Suppressor macrophage treated with lipopolysaccharide for 1 hour (primary cell): ENCODE measurements around the gene KCTD19.

Experiments
- DNase-seq, 3 donors: peaks; one replicate each; pipeline ENCODE4 v3.0.0-alpha.2; 2020 to 2022

KCTD19 gene

DNA sequence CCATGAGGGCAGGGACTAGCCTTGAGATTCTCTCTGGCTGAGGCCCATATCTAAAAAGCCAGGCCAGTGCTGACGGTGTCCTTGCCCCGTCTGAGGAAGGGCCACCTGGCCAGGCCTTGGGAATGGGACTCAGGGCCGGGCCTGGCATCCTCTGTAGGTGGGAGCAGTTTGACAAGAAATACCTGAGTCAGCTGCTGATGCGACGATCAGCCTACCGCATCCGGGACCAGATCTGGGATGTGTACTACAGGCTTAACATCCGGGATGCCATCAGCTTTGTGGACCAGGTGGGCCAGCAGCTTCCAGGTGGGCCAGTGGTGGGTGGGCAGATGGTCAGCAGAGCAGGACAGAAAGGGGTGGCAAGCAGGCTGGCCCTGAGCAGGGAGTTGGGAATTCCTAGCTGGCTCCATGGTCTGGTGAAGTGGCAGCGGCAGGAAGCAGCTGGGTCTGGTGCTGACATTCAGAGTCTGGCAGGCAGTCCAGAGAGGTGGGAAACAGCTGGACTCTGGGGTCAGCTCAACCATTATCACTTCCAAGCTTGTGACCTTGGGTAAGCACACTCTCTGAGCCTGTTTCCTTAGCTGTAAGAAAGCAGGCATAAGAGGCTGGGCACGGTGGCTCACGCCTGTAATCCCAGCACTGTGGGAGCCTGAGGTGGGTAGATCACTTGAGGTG is 68.2 kb downstream of the KCTD19 start:
- no peak for DNase-seq

DNA sequence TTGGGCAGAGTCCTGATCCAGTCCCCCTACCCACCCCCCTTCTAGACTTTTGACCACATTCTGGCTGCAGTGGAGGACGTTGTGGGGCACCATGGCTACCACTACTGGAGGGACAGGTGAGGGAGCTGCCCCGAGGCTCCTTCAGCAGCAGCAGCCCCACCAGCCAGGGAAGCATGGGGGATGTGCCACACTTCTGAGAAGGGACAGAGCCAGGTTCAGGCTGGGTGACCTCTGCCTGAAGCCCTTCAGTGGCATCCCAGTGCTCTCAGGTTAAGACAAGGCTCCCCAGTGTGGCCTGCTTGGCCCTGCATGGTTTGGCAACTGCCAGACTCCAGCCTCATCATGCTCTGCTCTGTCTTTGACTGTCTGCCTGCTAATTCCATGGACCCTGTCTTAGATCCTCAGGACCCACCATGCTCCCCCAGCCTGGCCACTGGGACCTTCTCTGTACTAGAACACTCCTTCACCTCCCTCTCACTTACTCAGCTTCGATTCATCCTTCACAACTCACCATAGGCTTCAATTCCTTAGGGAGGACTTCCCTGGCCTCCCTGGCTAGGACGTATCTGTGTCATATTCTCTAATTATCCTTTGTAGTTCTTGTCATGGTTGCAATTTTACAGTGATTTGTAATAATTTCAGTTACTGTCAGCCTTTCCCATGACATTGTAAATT is 68.9 kb downstream of the KCTD19 start:
- no peak for DNase-seq

DNA sequence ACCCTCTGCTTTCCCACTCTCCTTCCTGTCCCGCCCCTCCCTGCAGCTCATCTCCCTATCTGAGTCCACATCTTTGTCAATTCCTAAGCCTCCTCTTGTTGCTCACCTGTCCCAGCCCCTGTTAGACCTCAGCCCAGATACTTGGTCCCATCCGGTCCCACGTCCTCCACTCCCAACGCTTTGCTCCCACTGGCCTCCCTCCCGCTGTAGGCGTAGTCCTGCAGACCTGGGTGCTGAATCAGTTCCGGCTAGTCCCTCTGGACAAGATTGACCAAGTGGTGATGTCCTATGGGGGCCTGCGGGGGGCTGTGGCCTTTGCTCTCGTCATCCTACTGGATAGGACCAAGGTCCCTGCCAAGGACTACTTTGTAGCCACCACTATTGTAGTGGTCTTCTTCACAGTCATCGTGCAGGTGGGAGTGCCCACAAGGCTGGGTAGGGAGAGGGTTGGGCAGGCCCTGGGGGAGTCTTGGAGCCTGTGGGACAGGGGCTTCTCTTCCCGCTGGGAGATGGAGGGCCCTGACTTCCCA is 69.8 kb downstream of the KCTD19 start:
- DNase-seq, result no peak

DNA sequence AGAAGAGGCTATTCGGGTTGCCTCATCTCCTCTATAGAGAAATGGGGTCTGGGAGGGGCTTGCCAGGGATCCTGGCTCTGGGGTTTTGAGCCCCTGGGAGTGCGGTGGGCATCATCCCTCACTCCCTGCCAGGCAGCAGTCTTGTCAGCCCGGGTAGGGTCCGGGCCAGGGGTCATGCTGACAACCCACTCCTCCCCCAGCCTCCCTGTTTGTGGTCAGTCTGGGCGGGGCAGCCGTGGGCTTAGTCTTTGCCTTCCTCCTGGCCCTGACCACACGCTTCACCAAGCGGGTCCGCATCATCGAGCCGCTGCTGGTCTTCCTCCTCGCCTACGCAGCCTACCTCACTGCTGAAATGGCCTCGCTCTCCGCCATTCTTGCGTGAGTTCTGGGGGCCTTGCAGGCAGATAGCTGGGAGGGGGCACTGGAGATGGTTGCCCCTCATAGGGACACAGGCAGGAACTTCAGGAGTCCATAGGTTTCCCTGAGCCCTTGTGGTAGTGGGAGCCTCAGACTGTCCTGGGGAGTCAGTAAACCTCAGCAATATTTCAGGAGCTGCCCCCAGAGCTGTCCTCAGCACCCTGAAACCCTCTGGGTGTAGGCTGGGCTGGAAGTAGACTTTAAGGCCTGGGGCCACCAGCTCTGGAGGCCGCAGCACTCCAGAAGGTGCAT is 70.9 kb downstream of the KCTD19 start:
- DNase-seq, result no peak

DNA sequence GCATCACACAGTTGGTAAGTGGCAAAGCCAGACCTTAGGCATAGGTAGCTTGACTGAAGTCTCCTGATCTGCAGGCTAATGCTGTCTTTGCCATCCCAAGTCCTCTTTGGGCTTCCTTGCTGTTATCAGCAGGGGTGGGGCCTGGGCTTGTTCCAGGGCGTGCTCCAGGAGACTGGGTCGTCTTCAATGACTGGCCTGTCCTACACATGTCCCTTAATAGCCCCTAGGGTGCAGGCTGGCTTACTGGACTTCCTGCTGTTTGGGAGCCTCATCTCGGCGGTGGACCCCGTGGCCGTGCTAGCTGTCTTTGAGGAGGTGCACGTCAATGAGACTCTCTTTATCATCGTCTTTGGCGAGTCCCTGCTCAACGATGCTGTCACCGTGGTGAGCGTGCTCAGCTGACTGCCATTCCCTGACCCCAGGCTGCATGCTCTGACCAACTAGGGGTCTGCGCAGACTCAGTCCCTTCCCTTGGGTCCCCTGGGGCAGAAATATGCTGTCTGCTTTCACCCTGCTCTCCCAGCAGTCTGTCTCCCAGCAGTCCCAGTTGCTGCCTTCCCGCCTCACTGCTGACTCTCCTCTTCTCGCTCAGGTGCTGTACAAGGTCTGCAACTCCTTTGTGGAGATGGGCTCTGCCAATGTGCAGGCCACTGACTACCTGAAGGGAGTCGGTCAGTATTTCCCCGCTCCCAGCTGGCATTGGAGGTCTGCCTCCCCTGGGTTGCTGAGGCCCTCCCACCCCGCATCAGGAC is 71.6 kb downstream of the KCTD19 start:
- no peak for DNase-seq

DNA sequence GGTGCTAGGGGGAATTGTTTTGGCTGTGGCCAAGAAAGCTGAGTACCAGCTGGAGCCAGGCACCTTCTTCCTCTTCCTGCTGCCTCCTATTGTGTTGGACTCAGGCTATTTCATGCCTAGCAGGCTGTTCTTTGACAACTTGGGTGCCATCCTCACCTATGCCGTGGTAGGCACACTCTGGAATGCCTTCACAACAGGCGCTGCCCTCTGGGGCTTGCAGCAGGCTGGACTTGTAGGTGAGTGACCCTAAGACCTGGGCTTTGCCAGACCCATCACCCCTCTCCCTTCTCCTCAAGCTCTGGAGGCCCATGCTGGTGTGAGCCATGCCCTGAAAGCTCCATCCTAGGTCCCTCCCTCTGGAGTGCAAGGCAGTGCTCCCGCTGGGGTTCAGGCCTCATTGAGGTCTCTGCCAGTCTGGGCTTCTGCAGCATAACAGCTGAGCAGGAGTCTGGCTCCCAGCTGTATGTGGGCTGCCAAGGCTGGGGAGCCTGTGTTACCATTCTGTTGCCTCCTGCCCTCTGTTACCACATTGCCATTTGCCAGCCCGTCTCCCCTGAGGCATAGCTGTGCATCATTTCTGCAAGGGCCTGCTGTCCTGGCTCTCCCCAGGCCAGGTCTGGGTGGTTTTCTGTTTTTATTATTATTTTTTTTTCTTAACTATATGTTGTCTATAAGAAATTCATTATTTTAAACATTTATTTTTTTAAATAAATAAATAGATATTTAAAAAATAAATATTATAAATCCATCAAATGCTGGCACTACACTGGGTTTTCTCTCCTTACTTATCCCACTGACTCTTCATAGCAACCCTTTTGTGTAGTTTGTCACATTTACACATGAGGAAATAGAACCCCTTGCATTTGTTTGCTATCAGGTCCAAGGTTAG is 73.7 kb downstream of the KCTD19 start:
- DNase-seq, result no peak

DNA sequence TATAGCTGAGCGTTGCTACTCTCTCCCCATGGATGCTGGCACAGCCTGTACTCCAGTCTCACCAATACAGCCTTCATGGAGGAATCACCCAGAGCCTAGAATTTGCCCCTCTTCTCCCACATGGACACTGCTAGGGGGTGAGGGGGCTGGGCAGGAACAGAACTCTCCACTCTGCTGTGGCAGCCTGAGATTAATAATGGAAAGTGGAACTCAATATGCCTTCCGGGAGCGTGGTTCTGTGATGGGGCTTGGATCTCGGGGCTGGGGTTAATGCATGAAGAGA is 76.6 kb downstream of the KCTD19 start:
- DNase-seq, result no peak

DNA sequence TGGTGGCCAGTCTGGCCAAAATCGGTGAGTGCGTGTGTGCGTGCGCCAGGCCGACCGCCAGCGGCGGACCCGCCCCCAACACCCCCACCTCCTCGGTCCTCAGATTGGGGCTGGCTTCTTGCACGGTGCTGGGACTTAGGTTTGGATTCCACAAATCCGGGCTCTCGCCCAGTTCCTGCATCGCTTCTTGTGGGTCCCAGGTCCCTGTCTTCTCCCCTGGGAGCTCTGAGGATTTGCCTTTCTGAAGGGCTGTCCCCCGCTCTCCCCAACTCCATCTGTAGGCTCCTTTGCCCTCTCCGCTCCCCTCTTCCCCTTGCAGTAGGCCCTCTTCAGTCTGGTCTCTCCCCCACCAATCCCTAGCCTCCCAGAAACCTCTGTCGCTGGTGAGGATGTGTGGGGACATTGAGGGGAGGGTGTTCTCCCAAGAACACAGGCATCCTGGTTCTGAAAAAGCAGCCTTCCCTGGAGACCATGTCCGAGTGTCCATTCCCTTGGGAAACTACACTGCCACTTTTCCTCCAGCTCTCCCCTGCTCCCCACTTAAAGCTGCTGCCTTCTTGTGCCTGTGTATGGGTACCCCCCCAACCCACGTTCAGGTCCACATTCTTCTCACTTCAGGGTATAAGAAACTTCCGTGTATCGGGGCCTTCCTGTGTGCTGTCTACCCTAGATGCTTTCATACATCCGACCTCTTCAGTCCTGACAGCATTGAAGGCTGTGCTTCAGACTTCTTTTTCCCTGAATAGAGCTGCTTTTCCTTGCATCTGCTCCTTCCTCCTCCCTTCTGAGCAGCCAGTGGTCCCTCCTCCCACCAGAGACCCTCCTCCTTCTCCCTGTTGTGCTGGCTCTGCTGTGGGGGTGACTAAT is 77.1 kb downstream of the KCTD19 start:
- DNase-seq, result no peak

DNA sequence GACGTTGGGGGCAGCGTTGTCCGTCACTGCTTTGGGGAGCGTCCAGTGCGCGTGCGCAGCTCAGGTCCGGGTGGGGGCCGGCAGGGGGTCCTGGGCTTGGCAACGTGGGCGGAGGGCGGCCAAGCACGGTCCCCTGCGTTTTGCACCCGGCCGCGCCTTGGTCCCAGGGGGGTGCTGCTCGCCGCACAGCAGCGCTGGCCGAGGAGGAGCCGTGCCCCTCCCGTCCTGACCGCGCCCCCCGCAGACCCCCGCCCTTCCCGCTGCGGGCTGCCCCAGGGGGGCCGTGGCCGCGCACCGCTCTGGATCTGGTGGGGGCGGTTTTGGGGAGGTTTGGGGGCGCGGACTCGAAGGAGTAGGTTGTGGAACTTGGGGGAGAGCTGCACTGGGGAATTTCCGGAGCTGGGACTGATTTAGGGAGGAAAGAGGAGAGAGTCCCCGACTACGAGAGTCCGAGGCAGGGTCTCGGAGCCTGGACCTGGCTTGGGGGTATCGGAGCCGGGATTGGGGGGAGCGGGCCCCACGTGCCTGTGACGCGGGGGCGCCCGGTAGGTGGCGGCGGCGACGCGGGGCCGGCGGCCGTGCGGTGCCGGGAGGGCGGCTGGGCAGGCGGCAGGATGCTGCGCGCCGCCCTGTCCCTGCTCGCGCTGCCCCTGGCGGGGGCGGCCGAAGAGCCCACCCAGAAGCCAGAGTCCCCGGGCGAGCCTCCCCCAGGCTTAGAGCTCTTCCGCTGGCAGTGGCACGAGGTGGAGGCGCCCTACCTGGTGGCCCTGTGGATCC is 78.0 kb downstream of the KCTD19 start, which contains the start of gene SLC9A5:
Gene SLC9A5, plus strand, starts transcription at position 579 of the 777 bp plus-strand sequence. Its CDS starts 36 bp downstream, at position 615.
- DNase-seq, result peak in 1 of 3 donors; percentile 45

DNA sequence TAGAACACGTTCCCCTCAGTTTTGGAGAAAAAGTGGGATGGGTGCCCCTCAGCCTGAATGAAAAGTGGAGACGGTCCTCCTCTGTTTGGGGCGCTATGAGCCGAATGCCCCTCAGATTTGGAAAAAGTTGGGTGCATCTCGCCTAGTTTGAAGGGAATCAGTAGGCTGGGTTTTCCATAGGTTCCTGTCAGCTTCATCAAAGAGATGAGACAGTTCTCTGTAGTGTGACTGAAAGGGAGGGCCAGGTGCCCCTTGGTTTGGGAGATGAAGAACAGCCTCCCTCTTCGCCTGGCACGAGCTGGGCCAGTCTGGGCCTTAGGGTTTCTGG is 78.5 kb downstream of the KCTD19 start:
- DNase-seq, result no peak

DNA sequence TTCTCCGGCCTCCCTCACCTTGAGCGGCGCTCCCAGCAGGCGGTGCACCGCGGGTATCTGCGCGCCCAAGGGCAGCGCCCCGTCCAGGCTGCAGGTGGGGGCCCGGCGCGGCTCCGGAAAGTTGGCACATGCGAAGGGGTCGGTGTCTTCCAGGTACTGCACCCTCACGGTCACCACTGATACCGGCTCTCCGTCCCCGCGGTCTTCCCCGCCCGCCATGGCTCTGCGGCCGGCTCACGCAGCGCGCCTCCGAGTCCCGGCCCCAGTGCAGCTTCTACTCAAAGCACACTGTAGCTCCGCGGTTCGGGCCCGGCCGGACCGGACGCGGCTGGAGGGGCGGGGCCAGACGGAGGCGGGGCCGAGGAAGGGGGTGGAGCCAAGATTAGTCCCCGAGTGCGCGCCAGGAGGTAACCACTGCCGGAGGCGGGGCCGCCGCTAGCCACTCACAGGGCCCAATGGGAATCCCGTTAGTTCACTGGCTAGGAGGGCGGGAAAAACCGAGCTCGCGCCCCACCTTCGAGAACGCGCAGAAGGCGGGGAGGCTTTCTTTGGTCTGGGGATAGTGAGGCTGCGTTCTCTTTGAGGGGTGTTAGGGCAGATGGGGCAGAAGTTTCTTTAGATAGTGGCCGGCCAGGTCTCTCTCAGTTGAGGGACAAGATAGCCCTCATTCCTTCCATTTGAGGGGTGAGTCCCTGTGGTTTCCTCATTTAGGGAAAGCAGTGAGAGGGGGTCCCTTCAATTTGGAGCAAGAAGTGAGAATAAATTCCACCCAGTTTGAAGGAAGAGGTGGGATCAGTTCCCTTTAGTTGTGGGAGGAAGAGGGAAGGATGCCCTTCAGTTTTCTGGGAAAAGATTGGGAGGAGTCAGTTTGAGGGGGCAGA is 79.1 kb downstream of the KCTD19 start, which contains the start of gene FHOD1:
Gene FHOD1, minus strand, starts transcription at position 290 of the 881 bp plus-strand sequence. Its CDS starts 71 bp downstream, at position 219.
- peak; percentile 97 to 98 (median 98) for DNase-seq

DNA sequence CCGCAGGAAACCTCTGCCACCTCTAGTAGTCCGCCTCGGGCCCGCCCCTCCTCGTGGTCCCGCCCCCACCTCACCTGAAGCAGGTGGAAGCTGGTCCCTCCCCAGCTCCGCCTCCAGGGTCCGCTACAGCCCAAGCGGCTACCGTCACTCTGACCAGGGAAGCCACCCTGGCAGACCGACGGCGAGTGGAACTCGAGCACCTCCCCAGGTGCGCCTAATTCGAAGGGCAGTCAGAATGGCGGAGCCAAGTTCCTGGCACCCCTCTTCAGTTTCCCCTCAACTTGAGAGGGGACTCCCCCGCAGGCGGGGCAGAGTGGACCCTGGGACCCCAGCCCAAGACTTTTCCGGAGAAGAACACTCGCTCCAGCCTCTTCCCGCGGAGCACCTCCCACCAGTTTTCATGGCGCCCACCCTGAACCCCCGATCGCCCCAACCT is 79.8 kb downstream of the KCTD19 start:
- DNase-seq, result no peak

DNA sequence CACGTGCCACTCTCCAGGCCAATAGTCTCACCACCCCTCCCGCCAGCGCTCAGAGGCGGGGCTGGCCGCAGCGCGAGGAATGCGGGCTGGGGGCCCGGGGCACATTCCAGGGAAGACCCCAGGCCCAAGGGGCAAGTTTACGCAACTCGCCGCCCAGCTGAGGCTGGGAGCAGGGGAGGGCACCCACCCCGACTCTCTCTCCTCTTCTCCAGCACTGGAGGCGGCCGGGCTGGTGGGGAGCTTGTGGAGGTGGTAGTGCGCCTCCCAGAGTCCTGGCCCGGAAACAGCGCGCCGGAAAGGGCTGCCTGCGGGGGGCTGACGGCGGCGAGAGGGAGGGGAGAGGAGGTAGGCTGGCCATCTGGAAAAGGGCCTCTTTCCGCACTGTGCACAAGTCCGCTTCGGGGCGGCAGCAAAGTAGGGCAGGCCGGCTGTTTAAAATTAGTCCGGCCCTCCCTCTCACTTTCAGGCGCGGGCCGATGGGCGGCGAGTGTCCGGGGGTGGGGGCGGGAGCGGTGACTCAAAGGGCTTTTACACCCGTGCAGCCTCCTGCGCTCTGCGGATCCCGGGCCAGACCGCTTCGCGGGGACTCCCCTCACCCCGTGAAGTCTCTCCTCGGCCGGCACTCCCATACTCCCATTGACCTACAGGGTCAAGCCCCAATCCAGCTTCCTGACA is 80.3 kb downstream of the KCTD19 start:
- DNase-seq, result peak; percentile 91 to 96 (median 94)

DNA sequence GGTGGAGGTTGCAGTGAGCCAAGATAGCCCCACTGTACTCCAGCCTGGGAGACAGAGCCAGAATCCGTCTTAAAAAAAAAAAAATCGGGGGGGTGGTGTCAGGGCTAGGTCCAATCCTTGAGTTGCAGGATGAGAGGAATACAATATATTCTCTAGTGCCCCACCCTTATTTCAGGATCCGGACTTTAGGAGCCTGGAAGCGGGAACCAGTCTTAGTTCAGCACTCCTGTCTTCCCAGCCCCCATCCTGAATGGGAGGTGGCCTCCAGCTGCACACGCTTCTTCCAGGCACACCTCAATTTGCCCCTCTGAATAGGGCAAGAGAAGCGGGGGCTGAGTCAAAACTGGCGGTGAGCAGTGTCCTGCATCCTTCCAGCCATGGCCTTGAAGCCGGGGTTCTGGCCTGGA is 80.9 kb downstream of the KCTD19 start:
- DNase-seq, result no peak

DNA sequence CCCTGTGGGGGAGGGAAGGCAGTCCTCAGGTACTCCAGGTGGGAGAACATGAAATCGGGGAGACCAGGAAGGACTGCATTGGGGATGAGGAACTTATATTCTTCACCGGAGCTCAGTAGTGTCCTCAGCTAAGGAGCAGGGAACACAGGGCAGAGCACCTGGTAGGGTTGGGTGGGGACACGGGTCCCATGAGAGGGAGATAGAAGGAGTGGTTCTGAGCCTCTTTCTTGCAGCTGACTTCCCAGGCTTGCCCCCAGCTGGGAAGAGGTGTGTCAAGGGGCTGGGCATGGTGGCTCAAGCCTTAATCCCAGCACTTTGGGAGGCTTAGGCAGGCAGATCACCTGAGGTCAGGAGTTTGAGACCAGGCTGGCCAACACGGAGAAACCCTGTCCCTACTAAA is 81.4 kb downstream of the KCTD19 start:
- DNase-seq, result no peak

DNA sequence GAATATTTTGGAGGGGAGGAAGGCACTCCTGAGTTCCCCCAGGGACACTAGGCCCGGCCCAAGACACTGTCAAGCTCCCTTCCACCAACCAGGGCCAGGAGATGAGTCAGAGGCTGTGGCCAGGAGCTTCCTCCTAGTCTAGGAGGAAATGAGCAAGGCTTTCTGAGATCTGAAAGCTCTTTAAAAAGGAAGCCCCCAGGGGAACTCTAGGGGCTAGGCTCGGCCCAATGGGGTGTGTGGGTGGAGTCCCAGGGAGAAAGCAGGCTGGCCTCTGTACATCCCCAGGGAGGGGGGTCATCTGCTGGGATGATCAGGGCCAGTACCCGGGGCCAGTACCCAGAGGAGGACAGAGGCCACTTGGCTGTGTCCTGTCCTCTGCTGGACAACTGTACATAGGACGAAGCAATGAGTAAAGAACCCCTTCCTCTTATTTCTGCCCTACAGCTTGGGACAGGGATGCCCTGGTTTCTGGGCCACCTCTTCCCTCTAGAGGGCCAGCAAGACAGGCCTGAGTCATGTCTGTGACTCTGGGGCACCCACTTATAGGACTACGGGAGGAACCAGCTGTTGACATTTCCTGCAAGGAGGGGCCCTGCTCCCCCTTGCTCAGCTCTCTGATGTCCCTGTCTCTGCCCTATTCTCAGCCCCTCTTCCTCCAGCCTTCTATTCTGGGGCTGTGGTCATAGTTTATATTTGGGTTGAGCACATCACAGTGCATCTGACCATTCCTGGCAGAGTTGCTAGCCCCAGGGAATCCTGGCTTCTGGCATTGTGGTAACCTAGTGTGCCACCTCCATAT is 82.0 kb downstream of the KCTD19 start:
- peak; percentile 97 to 100 (median 98) for DNase-seq

DNA sequence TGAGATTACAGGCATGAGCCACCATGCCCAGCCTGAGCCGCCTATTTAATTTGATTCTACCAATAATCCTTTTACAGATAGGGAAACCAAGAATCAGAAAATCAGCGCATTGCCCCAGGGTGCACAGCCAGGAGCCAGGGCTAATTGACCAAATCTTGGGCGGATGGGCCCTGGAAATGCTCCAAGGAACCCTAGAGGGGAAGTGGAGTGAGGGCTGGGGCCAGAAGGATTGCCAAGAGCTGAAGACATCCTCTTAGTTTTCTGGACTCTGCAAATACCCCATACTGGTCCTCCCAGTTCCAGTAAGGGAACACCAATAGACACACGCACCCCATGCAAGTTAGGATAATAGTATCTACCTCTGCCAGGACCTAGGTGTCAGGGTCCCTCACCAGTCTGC is 83.1 kb downstream of the KCTD19 start:
- DNase-seq, result peak; percentile 43 to 66 (median 52)
